ENCODE results near the gene ATP6V1G2.

ATP6V1G2 gene

GRCh38 chr6:31497531-31498476, 48.6 kb downstream of the ATP6V1G2 start, which contains the start of gene MICB:
Gene MICB (plus strand): TSS chr6:31498145. CDS start chr6:31498194, 49 bp downstream.
- TF ChIP-seq, protein P1, sequence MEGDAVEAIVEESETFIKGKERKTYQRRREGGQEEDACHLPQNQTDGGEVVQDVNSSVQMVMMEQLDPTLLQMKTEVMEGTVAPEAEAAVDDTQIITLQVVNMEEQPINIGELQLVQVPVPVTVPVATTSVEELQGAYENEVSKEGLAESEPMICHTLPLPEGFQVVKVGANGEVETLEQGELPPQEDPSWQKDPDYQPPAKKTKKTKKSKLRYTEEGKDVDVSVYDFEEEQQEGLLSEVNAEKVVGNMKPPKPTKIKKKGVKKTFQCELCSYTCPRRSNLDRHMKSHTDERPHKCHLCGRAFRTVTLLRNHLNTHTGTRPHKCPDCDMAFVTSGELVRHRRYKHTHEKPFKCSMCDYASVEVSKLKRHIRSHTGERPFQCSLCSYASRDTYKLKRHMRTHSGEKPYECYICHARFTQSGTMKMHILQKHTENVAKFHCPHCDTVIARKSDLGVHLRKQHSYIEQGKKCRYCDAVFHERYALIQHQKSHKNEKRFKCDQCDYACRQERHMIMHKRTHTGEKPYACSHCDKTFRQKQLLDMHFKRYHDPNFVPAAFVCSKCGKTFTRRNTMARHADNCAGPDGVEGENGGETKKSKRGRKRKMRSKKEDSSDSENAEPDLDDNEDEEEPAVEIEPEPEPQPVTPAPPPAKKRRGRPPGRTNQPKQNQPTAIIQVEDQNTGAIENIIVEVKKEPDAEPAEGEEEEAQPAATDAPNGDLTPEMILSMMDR (IDR thresholded peaks at IDR 0.05): no peak

DNA sequence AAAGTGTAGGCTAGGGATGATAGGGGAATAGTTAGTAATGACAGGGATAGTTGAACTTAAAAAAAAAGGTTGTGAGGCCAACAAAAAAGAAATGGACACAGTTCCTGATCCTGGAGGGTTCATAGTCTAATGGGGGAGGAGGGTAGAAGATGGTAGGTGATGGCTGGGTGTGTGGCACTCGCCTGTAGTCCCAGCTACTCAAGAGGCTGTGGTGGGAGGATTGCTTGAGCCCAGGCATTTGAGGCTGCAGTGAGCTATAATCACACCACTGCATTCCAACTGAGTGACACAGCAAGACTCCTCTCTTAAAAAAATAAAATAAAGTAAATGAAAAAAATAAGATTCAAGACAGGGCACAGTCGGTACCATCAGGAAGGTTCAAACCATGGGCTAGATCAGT, 50.8 kb downstream of the ATP6V1G2 start:
- TF ChIP-seq, protein P1 (IDR thresholded peaks at IDR 0.05): no peak
